Lower leg skin (tissue), 3 donors: Measurements from ENCODE around the gene CYS1.
"Not testable (repeated sequence)": the region's sequence is repeated elsewhere in the genome, so short reads cannot be mapped to it uniquely, and the experiment has no call there.

ENCODE experiments used
- CTCF ChIP-seq, 3 donors: fragments of 450-650 bp; IDR thresholded peaks; one replicate each; pipeline ENCODE4 v1.5.1; 2016; ENCODE audit warnings: antibody characterized with exemption in 3 of 3, mild to moderate bottlenecking in 3 of 3, moderate library complexity in 2 of 3
- POLR2A ChIP-seq, 2 donors: fragments of 450-650 bp; IDR thresholded peaks; one replicate each; pipeline ENCODE4 v1.6.1; 2016 to 2017; ENCODE audit warnings: antibody characterized with exemption in 2 of 2, mild to moderate bottlenecking in 1 of 2, moderate library complexity in 1 of 2

GRCh38 chr2:10011606-10012325, 68.4 kb downstream of the CYS1 start:
- not testable (repeated sequence) for TF ChIP-seq CTCF, POLR2A (IDR thresholded peaks at IDR 0.05)
